ENCODE data around the gene U2AF2.

The U2AF2 gene

DNA sequence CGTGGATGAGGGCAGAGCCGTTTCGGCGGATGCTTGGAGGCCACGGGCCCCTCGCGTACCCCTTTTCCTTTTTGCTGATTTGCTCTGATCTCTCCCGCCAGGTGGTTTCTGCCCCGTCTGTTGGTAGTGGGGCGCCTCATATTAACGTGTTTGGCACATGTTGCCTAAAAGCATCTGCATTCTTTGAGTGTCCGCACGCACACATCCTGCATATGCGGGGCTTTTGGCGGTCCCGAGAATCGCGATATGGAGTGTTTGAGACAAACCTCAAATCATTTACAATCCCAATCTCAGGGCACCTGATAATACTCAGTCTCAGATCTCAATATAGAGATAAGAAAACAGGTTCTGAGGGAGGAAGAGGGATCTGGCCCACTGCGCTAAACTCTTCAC, 809 bp downstream of the U2AF2 start:
- Histone ChIP-seq H3K27me3 (ENCODE audit: insufficient read depth, low read length) (no peaks in the 10 kb centered on the region), H3K9ac (ENCODE audit: low read length) (peak overlapping the region; percentile 98), H3K4me3 (ENCODE audit: low read depth, low read length, poor library complexity, severe bottlenecking) (peak overlapping the region; percentile 94), H3K36me3 (ENCODE audit: insufficient read depth, low read length) (peaks cover 58% of the 10 kb centered on the region), H3K4me2 (ENCODE audit: low read length) (peak overlapping the region; percentile 97), H3K9me2 (ENCODE audit: low read depth, low read length) (no peaks in the 10 kb centered on the region), H3K79me2 (ENCODE audit: insufficient read depth, low read length) (peaks cover 52% of the 10 kb centered on the region), H2AFZ (ENCODE audit: low read length) (no peak overlapping the region), H3K27ac (ENCODE audit: low read depth, low read length, poor library complexity, severe bottlenecking) (peak overlapping the region; percentile 91), H3F3A (ENCODE audit: insufficient read depth, low read length) (no peaks in the 10 kb centered on the region), H3K9me3 (ENCODE audit: low read length) (no peaks in the 10 kb centered on the region), H3K4me1 (ENCODE audit: insufficient read depth, low read length, severe bottlenecking) (peaks cover 34% of the 10 kb centered on the region), H4K20me1 (ENCODE audit: insufficient read depth, low read length) (no peaks in the 10 kb centered on the region; the same call in 1 of the 2 replicates)
- TF ChIP-seq EZH2 (IDR thresholded peaks at IDR 0.05; ENCODE audit: borderline replicate concordance, low read length), result no peak
- TF ChIP-seq, protein P1, sequence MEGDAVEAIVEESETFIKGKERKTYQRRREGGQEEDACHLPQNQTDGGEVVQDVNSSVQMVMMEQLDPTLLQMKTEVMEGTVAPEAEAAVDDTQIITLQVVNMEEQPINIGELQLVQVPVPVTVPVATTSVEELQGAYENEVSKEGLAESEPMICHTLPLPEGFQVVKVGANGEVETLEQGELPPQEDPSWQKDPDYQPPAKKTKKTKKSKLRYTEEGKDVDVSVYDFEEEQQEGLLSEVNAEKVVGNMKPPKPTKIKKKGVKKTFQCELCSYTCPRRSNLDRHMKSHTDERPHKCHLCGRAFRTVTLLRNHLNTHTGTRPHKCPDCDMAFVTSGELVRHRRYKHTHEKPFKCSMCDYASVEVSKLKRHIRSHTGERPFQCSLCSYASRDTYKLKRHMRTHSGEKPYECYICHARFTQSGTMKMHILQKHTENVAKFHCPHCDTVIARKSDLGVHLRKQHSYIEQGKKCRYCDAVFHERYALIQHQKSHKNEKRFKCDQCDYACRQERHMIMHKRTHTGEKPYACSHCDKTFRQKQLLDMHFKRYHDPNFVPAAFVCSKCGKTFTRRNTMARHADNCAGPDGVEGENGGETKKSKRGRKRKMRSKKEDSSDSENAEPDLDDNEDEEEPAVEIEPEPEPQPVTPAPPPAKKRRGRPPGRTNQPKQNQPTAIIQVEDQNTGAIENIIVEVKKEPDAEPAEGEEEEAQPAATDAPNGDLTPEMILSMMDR (IDR thresholded peaks at IDR 0.05; ENCODE audit: low read length), result no peak

- H3K9ac ChIP-seq (ENCODE audit: low read length), result peak overlapping the region; percentile 98
- H4K20me1 ChIP-seq (ENCODE audit: insufficient read depth, low read length), result no peaks in the 10 kb centered on the region; the same call in 1 of the 2 replicates
- no peaks in the 10 kb centered on the region for H3K27me3 ChIP-seq (ENCODE audit: insufficient read depth, low read length)
- H3K9me3 ChIP-seq (ENCODE audit: low read length), result no peaks in the 10 kb centered on the region
- H3K4me1 ChIP-seq (ENCODE audit: insufficient read depth, low read length, severe bottlenecking), result peaks cover 34% of the 10 kb centered on the region
- TF ChIP-seq, protein P1 (IDR thresholded peaks at IDR 0.05; ENCODE audit: low read length), result no peak
- no peak for TF ChIP-seq EZH2 (IDR thresholded peaks at IDR 0.05; ENCODE audit: borderline replicate concordance, low read length)
- H3K36me3 ChIP-seq (ENCODE audit: insufficient read depth, low read length), result peaks cover 67% of the 10 kb centered on the region
- H3K9me2 ChIP-seq (ENCODE audit: low read depth, low read length), result no peaks in the 10 kb centered on the region
- peak overlapping the region; percentile 91 for H3K27ac ChIP-seq (ENCODE audit: low read depth, low read length, poor library complexity, severe bottlenecking)
- H3K4me3 ChIP-seq (ENCODE audit: low read depth, low read length, poor library complexity, severe bottlenecking), result peak overlapping the region; percentile 94
- H3K79me2 ChIP-seq (ENCODE audit: insufficient read depth, low read length), result peaks cover 52% of the 10 kb centered on the region
- H3K4me2 ChIP-seq (ENCODE audit: low read length), result peak overlapping the region; percentile 97
- H3F3A ChIP-seq (ENCODE audit: insufficient read depth, low read length), result no peaks in the 10 kb centered on the region
- no peak overlapping the region for H2AFZ ChIP-seq (ENCODE audit: low read length)
These were observed 1.7 kb downstream of the U2AF2 start for GRCh38 chr19:55656552-55656951.

GRCh38 chr19:55656988-55657747, 2.3 kb downstream of the U2AF2 start:
- peak overlapping the region; percentile 91 for H3K27ac ChIP-seq (ENCODE audit: low read depth, low read length, poor library complexity, severe bottlenecking)

More at GRCh38 chr19:55656988-55657747, 2.3 kb downstream of the U2AF2 start:
- Histone ChIP-seq H3K27me3 (ENCODE audit: insufficient read depth, low read length) (no peaks in the 10 kb centered on the region), H3K9ac (ENCODE audit: low read length) (peak overlapping the region; percentile 98), H3K9me3 (ENCODE audit: low read length) (no peaks in the 10 kb centered on the region), H3F3A (ENCODE audit: insufficient read depth, low read length) (no peaks in the 10 kb centered on the region), H4K20me1 (ENCODE audit: insufficient read depth, low read length) (no peaks in the 10 kb centered on the region; the same call in 1 of the 2 replicates), H3K9me2 (ENCODE audit: low read depth, low read length) (no peaks in the 10 kb centered on the region), H3K36me3 (ENCODE audit: insufficient read depth, low read length) (peaks cover 69% of the 10 kb centered on the region), H3K4me1 (ENCODE audit: insufficient read depth, low read length, severe bottlenecking) (peaks cover 34% of the 10 kb centered on the region), H3K79me2 (ENCODE audit: insufficient read depth, low read length) (peaks cover 52% of the 10 kb centered on the region), H3K4me2 (ENCODE audit: low read length) (peak overlapping the region; percentile 97), H3K4me3 (ENCODE audit: low read depth, low read length, poor library complexity, severe bottlenecking) (peak overlapping the region; percentile 94), H2AFZ (ENCODE audit: low read length) (no peak overlapping the region)
- TF ChIP-seq, protein P1 (IDR thresholded peaks at IDR 0.05; ENCODE audit: low read length), result no peak
- no peak for TF ChIP-seq EZH2 (IDR thresholded peaks at IDR 0.05; ENCODE audit: borderline replicate concordance, low read length)
